Thyroid gland (tissue), 4 donors: Measurements from ENCODE around the gene SLC6A17. TPM values are rescaled to one million over a fixed set of nuclear protein-coding genes. Genes with fewer than 3 reads are reported as not detected.

Source experiments
- DNase-seq, 2 donors: peaks; one replicate each; pipeline ENCODE4 v3.0.0-alpha.2; 2019
- H3K27ac ChIP-seq, 3 donors: fragments of 200-600 bp; sonication (generic); 1 replicate in 2 of 3; 2 replicates in 1 of 3; pipeline ENCODE4 v1.5.1; 2016 to 2019; ENCODE audit warnings: mild to moderate bottlenecking in 1 of 3, moderate library complexity in 1 of 3
- H3K27me3 ChIP-seq: fragments of 200-600 bp; sonication (generic); one replicate; pipeline ENCODE4 v1.5.1; 2019
- H3K36me3 ChIP-seq, 2 donors: fragments of 200-600 bp; sonication (generic); one replicate each; pipeline ENCODE4 v1.5.1; 2016 to 2019
- H3K4me1 ChIP-seq, 2 donors: fragments of 200-600 bp; sonication (generic); one replicate each; pipeline ENCODE4 v1.5.1; 2017 to 2019
- H3K4me3 ChIP-seq, 3 donors: fragments of 200-600 bp; sonication (generic); replicated peaks in 1 of 3; 1 replicate in 2 of 3; 2 replicates in 1 of 3; pipeline ENCODE4 v1.5.1; 2016; ENCODE audit warnings: mild to moderate bottlenecking in 1 of 3
- H3K9me3 ChIP-seq: fragments of 200-600 bp; sonication (generic); one replicate; pipeline ENCODE4 v1.5.1; 2017
- POLR2A ChIP-seq, 2 donors: fragments of 450-650 bp; IDR thresholded peaks; one replicate each; pipeline ENCODE4 v1.6.1; 2017; ENCODE audit warnings: antibody characterized with exemption in 2 of 2, mild to moderate bottlenecking in 2 of 2, moderate library complexity in 1 of 2
- WGBS, 2 donors: methylation state at CpG; one replicate each; pipeline ENCODE4 v1.1.5; 2017; 5-methylcytosine and 5-hydroxymethylcytosine counted together
- intact Hi-C: fragments of 100-400 bp; cut with DNase I; formaldehyde crosslinking; loops from one replicate; pipeline ENCODE4 v1.15.1; 2023
- total RNA-seq, 4 donors: library from RNA; depleted of rRNA; stranded (reverse); fragments of >200 nt; gene quantifications; one replicate each; pipeline ENCODE4 v1.2.3, GENCODE V29; 2016
- TF ChIP-seq, protein P1 (sequence below), 6 experiments: fragments of 200-600 bp in 3 of 6; fragments of 450-650 bp in 3 of 6; sonication (generic) in 3 of 6; IDR thresholded peaks; one replicate each; pipeline ENCODE4 v1.5.1; 2016 to 2019; ENCODE audit warnings: antibody characterized with exemption in 6 of 6, mild to moderate bottlenecking in 2 of 6, inconsistent platforms in 1 of 6, moderate library complexity in 1 of 6

The SLC6A17 gene
- total RNA-seq, 4 donors from 2014 or later: under 0.01 to 0.49 (median 0.18) TPM

DNA sequence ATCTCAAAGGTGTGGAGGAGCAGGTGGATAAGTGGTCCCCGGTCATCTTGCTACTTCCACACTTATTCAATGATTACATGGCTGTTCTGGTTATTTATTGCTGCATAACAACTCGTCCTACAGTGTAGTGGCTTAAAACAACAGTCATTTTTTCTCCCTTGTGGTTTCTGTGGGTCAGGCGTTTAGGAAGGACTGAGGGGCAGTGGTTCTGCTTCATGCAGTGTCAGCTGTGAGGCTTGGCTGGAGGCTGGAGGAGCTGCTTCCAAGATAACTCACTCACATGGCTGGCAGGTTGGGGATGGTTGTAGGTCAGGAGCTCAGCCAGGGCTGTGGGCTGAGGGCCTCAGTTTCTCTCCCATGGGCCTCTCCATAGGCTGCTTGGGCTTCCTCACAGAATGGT is 5.9 kb upstream of the SLC6A17 start:
- H3K27me3 ChIP-seq: peaks cover 3% of the 10 kb centered on the region
- 38 to 48% methylated on average over 3 of the region's 3 CpGs for WGBS, 2 donors
- TF ChIP-seq, protein P1, sequence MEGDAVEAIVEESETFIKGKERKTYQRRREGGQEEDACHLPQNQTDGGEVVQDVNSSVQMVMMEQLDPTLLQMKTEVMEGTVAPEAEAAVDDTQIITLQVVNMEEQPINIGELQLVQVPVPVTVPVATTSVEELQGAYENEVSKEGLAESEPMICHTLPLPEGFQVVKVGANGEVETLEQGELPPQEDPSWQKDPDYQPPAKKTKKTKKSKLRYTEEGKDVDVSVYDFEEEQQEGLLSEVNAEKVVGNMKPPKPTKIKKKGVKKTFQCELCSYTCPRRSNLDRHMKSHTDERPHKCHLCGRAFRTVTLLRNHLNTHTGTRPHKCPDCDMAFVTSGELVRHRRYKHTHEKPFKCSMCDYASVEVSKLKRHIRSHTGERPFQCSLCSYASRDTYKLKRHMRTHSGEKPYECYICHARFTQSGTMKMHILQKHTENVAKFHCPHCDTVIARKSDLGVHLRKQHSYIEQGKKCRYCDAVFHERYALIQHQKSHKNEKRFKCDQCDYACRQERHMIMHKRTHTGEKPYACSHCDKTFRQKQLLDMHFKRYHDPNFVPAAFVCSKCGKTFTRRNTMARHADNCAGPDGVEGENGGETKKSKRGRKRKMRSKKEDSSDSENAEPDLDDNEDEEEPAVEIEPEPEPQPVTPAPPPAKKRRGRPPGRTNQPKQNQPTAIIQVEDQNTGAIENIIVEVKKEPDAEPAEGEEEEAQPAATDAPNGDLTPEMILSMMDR (IDR thresholded peaks at IDR 0.05): no peak
- no peak for TF ChIP-seq POLR2A (IDR thresholded peaks at IDR 0.05)

DNA sequence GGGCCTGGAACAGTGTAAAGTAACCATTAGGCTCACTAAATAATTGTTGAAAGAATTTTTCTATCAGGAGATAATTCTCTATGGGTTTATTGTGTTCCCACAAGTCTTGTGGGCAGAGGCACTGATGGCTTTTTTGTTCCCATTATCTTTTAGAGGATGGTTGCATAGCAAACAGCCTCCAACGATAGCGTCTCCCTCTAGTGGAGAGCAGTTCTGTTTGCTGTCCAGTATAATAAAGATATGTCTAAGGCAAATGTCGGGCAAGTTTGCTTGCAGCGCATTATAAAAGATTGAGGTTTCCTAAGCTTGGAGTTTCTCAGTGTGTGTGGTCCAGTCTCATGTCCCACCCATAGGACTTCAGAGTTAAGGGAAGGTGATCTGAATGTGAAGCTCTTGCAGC is 1.3 kb upstream of the SLC6A17 start:
- TF ChIP-seq POLR2A (IDR thresholded peaks at IDR 0.05): no peak
- TF ChIP-seq, protein P1 (IDR thresholded peaks at IDR 0.05): no peak
- no peak for DNase-seq
- no peaks in the 10 kb centered on the region for H3K36me3 ChIP-seq
- no peaks in the 10 kb centered on the region for H3K27me3 ChIP-seq
- no peaks in the 10 kb centered on the region for H3K9me3 ChIP-seq
- intact Hi-C loops: no loop called here
- H3K27ac ChIP-seq: no peak overlapping the region
- no peak overlapping the region for H3K4me3 ChIP-seq
- 43 to 55% methylated on average over 4 of the region's 4 CpGs for WGBS, 2 donors
- peaks cover 0 to 11% of the 10 kb centered on the region in 2 donors for H3K4me1 ChIP-seq

More for the DNA sequence above, 5.9 kb upstream of the SLC6A17 start:
- no peaks in the 10 kb centered on the region for H3K9me3 ChIP-seq
- intact Hi-C loops: no loop called here
- H3K4me3 ChIP-seq: no peak overlapping the region
- no peak overlapping the region for H3K27ac ChIP-seq
- DNase-seq: no peak
- no peaks in the 10 kb centered on the region for H3K36me3 ChIP-seq
- H3K4me1 ChIP-seq: no peaks in the 10 kb centered on the region

DNA sequence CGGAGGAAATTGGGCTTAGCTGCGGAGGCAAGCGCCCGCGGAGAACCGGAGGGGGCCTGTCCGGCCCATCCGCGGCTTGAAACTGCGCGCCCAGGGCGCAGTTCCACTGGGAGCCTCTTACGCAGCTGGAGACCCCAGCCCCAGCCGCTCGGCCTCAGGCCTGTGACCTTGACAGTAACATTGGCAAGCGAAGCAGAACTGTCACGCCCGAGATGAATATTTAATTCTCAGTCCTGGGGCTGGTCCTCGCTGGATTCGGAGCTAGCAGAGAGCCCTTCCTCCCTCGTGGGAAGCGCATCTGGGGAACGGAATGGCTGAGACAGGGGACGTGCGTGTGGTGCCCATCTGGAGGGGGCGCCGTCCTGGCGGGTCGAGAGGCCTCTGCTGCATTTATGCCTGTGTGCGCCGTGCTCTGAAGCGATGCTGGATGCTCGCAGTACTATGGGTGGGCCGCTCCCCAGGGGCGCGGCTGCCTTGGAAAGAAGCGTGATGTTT is 928 bp downstream of the SLC6A17 start:
- TF ChIP-seq, protein P1 (IDR thresholded peaks at IDR 0.05): no peak
- TF ChIP-seq POLR2A (IDR thresholded peaks at IDR 0.05): no peak
- intact Hi-C loops: no loop called here

DNA sequence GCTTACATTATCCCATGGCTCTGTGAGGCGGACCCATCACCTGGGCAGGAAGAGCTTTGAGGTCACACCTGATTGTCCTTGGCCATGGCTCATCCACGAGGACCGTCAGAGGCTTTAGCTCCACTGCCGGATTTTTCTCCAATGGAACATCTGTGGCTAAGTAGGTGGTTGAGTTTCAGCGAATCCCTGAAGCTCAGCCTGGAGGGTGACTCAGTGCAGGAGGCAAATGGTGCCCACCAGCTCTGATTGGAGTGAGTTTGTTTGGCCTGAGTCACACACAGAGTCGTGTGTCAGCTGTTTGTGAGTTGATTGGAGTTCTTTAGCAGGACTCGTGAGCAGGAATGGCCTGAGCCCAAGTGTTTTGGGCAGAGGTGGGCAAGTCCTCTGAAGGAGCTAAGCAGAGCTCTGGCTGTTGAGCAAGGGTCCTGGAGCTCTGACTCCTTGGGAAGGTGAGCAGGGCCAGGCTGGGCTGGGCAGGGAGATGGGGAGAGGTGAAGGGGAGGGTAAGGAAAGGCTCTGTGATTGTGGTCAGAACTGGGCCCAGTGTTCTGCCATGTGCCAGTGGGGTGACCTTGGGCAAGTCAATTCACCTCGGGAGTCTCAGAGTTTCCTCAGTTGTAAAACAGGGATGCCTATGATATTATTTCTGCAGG is 2.0 kb downstream of the SLC6A17 start:
- WGBS, 2 donors: 66 to 69% methylated on average over 6 to 8 of the region's 8 CpGs
- Histone ChIP-seq H3K4me3 (no peak overlapping the region), H3K9me3 (no peaks in the 10 kb centered on the region), H3K4me1 (peaks cover 0 to 11% of the 10 kb centered on the region in 2 donors), H3K36me3 (no peaks in the 10 kb centered on the region), H3K27ac (no peak overlapping the region), H3K27me3 (no peaks in the 10 kb centered on the region)
- DNase-seq: no peak
- intact Hi-C loops: no loop called here
- TF ChIP-seq, protein P1 (IDR thresholded peaks at IDR 0.05): no peak
- no peak for TF ChIP-seq POLR2A (IDR thresholded peaks at IDR 0.05)

More for the DNA sequence above, 928 bp downstream of the SLC6A17 start:
- no peaks in the 10 kb centered on the region for H3K36me3 ChIP-seq
- H3K4me1 ChIP-seq: peaks cover 0 to 11% of the 10 kb centered on the region in 2 donors
- H3K27ac ChIP-seq: no peak overlapping the region
- H3K9me3 ChIP-seq: no peaks in the 10 kb centered on the region
- 9 to 10% methylated on average over 31 of the region's 37 CpGs for WGBS, 2 donors
- DNase-seq: no peak
- H3K4me3 ChIP-seq: no peak overlapping the region
- no peaks in the 10 kb centered on the region for H3K27me3 ChIP-seq

DNA sequence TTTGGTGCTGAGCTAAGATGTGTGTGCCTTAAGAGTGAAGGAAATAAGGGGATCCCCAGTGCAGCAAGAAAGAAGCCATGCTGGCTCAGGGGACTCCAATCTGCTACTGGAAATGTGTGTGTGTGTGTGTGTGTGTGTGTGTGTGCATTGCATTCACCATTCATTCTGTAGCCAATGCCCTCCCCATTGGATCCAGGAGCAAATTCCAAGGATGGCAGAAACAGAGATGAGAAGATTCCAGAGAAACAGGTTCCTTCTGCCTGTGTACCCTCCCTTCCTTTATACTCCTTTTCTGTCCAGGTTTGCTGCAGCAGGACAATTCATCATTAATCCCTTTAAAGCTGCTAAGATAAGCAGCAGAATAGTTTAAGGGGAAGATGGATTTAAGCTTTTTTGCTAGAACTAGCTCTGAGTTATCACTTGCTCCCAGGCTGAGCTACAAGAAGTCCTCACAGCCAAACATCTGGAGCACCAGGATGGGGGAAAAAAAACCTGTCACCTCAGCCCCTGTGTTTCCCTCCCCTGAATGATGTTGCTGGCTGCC is 3.2 kb downstream of the SLC6A17 start:
- no peak overlapping the region for H3K27ac ChIP-seq
- no peaks in the 10 kb centered on the region for H3K9me3 ChIP-seq
- no peaks in the 10 kb centered on the region for H3K27me3 ChIP-seq
- H3K36me3 ChIP-seq: no peaks in the 10 kb centered on the region
- DNase-seq: no peak
- no peak overlapping the region for H3K4me3 ChIP-seq
- no peak for TF ChIP-seq POLR2A (IDR thresholded peaks at IDR 0.05)
- TF ChIP-seq, protein P1 (IDR thresholded peaks at IDR 0.05): no peak
- H3K4me1 ChIP-seq: peaks cover 0 to 11% of the 10 kb centered on the region in 2 donors
- intact Hi-C loops: no loop called here
